HFF-Myc (cell line): ENCODE results near the gene QPRT.

ENCODE experiments used
- DNase-seq: peaks from one replicate; pipeline ENCODE4 v3.0.0-alpha.2; 2011; ENCODE audit warnings: low read depth; ENCODE audit errors: extremely low read depth
- H3K4me3 ChIP-seq: replicated peaks from 2 replicates; pipeline ENCODE4 v1.5.1; 2011; ENCODE audit warnings: low read depth, mild to moderate bottlenecking, control low read depth, low read length
- TF ChIP-seq, protein P1 (sequence below): IDR thresholded peaks from 2 replicates; pipeline ENCODE4 v1.5.1; 2012; ENCODE audit warnings: mild to moderate bottlenecking, low read depth, low read length, control low read depth; ENCODE audit errors: missing control alignments

Gene QPRT

DNA sequence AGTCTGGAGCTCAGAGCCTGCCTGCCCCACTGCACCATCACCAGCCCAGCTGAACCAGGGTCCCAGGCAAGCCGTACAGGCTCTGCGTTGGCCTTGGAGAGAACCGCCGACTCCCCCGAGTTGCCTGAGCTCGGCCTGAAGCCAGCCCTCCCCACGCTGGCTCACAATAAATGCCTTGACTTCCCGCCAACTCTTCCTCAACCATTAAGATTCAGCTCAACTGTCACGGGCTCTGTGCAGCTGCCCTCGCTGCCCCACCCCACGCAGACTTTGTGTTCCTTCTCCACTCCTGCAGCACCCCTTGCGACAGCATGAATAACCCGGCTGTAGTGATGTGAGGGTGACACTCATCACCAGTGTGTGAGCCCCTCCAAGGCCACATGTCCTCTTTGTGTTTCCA, 4.8 kb upstream of the QPRT start:
- DNase-seq: no peak
- TF ChIP-seq, protein P1, sequence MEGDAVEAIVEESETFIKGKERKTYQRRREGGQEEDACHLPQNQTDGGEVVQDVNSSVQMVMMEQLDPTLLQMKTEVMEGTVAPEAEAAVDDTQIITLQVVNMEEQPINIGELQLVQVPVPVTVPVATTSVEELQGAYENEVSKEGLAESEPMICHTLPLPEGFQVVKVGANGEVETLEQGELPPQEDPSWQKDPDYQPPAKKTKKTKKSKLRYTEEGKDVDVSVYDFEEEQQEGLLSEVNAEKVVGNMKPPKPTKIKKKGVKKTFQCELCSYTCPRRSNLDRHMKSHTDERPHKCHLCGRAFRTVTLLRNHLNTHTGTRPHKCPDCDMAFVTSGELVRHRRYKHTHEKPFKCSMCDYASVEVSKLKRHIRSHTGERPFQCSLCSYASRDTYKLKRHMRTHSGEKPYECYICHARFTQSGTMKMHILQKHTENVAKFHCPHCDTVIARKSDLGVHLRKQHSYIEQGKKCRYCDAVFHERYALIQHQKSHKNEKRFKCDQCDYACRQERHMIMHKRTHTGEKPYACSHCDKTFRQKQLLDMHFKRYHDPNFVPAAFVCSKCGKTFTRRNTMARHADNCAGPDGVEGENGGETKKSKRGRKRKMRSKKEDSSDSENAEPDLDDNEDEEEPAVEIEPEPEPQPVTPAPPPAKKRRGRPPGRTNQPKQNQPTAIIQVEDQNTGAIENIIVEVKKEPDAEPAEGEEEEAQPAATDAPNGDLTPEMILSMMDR: no peak
- no peak overlapping the region for H3K4me3 ChIP-seq

DNA sequence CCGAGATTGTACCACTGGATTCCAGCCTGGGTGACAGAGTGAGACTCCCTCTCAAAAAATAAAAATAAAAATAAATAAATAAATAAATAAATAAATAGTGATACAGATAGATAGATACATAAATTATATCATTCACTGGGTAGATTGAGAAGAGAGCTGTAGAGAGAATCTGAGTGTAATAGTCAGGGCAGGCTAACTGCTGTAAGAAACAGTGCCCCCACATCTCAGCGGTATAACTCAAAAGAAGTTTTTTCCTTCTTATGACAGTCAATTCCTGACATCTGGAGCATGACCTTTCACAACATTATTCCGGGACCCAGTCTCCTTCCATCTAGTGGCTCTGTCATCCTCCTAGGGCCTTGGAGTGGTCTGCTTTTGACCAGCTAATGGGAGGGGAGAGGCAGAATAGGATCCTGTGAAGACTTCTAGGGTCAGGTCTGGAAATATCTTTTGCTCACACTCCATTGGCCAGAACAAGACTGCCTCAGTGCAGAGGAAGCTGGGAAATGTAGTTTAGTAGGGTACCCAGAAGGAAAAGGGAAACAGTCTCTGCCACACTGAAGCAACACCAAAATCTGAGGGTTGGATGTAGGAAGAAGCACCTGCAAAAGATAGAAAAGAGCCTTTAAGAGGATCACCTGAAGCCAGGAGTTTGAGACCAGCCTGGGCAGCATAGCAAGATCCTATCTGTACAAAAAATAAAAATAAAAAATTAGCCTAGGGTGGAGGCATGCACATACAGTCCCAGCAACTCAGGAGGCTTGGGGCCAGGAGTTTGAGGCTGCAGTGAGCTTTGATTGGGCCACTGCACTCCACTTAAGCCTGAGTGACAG, 3.0 kb upstream of the QPRT start:
- no peak for DNase-seq
- H3K4me3 ChIP-seq: no peak overlapping the region
- TF ChIP-seq, protein P1: no peak

DNA sequence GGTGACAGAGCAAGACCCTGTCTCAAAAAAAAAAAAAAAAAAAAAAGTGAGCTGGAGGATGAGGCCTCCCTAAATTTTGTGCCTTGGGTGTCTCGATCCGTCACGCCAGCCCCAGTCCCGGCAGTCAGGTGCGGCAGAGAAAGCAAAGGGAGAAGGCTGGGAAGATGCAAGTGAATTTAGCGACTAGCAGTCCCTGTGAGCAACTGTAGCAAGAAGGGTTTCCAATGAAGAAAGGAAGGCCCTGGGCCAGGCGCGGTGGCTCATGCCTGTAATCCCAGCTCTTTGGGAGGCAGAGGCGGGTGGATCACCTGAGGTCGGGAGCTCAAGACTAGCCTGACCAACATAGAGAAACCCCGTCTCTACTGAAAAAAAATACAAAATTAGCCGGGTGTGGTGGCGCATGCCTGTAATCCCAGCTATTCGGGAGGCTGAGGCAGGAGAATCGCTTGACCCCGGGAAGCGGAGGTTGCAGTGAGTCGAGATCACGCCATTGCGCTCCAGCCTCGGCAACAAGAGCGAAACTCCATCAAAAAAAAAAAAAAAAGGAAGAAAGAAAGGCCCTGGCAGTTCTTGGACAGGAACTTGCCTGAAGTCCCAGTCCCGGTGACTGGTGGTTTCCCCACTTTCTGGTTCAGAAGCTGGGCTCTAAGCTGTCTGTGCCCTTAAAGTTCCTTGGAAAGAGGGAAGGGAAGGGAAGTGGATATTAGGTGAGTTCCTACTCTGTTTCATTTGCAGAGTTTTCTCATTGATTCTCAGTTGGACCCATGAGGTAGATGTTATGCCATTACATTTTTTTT, 1.8 kb upstream of the QPRT start:
- TF ChIP-seq, protein P1: no peak
- DNase-seq: no peak
- H3K4me3 ChIP-seq: no peak overlapping the region

DNA sequence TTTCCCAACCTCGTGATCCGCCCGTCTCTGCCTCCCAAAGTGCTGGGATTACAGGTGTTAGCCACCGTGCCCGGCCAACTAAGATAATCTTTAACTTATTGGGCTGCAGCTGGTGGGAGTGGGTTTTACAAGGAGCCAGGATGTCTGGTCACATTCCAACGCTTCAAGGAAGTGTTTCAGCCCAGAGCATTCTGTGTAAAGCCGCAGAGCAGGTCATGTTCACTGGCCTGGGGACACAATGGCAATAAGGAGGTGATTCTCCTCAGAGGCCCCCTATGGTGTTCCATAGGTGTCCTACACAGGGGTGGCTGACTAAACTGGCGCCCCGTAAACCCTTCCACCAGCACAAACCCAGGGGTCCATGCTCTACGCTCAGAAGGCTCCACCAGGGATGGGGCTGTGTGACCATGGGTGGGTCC, 1.2 kb downstream of the QPRT start:
- DNase-seq: no peak
- H3K4me3 ChIP-seq: peak overlapping the region; percentile 46
- TF ChIP-seq, protein P1: no peak

DNA sequence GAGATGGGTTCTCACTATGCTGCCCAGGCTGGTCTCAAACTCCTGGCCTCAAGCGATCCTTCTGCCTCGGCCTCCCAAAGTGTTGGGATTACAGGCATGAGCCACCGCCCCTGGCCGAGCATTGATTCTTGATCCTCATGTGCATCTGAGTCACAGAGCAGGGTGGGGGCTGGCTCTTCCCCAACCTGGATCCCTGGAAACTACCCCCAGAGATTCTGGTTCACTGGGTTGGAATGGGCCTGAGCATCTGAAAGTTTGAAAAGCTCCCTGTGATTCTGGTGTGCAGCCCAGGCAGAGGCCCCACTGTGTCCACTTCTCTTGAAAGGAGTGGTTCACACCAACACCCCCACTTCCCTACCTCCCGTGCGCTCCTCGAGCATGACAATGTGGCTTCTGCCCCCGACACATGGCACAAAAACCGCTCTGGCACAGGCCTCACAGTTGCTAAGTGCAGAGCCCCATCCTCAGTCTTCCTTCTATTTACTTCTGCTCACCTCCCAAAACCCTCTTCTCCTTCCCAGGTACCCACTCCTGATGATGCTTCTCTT, 4.6 kb downstream of the QPRT start:
- TF ChIP-seq, protein P1: no peak
- no peak for DNase-seq
- H3K4me3 ChIP-seq: no peak overlapping the region

DNA sequence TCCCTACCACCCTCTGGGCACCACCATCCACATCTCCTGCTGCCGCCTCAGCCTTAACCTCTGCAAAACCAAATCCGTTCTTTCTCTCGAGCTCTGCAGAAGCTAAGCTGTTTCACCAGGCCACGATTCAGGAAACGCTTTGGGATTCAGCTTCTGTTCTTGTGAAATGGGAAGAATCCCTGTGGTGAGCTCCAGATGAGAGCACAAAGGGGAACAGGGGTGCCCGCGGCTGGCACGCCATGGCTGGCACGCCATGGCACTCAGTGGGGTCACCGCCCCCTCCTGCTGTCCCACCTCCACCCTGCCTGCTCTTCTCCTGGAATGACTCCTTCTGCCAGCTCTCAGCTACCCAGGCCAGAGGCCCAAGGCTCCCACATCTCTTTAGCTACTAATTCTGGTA, 5.7 kb downstream of the QPRT start:
- no peak overlapping the region for H3K4me3 ChIP-seq
- TF ChIP-seq, protein P1: no peak
- no peak for DNase-seq
